A204.1 (cell line): ENCODE results near the gene MTCL3.
A peak's percentile ranks its signal among the peaks of the same experiment; 100 is the strongest.
"Not testable (repeated sequence)": the region's sequence is repeated elsewhere in the genome, so short reads cannot be mapped to it uniquely, and the experiment has no call there.

Source experiments
- FAIRE-seq: peaks from 2 replicates; lab custom pipeline; 2012; peaks lifted over from hg19 to GRCh38; lab: Jason Lieb, UNC

MTCL3 gene

DNA sequence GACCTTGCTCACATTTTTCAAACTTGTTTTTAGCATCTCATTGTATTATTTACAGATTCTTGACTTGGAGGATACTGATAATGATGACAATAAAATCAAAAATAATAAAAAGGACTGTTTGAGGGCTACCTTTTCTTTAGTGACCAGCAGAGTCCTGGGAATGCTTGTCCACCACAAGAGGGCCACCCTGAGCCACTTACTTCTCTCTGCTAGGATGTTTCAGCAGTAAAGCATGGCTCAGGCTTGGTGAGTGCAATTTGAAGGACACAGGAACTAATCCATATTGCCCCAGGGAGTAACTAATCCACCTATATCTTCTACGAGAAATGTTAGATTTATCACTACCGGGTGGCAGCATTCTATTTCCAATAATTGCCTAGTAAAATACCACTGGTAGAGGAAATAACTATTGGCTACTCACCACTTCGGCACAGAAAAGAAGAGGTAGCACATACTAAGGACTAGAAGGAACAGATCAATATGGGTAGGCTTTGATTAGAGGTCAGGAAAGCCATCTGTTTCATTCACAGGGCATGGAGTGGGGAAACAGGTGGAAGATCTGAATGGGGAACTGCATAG lies 54.2 kb downstream of the MTCL3 start:
- peak; percentile 89 for FAIRE-seq

DNA sequence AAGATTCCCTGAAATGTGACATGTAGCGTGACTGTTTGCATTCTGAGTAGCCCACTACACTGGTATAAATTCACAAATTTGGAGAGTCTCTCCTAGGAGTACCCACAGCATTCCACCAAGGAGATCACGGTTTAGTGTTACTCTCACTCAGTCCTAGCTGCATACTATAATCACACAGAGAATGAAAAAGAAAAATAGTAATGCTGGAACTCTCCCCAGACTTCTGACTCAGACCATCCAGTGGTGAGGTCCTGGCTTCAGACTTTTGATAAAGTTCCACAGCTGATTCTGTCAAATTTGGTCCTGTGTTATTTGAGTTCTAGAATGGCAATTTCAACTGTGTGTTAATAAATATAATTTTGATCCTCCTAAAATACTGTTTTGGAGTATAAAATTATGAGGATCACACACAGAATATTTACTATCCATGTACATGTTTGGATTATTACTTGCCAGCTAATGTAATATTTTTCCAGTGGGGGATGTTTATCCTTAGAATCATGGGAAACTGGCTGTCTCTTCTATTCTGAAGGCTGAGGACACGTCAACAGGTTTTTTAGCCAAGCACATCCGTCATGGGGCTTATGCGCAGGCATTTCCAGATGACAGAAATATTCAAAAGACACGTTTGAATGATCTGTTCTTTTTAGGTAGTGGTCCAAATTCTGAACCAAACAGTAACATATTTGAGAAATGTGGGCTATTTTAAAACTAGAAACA lies 54.8 kb downstream of the MTCL3 start:
- FAIRE-seq: no peak

DNA sequence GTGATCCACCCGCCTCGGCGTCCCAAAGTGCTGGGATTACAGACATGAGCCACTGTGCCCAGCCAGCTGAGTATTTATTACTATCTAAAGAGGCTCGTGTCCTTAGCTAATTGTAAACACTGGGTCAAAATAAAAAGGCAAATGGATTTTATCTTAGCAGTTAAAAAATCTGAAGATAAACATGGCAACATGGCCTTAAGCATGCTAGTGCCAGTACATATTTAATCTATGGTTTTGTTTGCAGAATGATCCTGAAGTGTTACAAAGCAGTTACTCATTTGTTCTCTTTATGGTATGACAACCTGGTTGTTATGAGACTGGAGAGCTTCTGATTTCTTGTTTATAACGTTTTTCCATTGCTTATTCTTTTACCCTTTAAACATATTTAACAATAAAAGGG lies 56.1 kb downstream of the MTCL3 start:
- FAIRE-seq: no peak

DNA sequence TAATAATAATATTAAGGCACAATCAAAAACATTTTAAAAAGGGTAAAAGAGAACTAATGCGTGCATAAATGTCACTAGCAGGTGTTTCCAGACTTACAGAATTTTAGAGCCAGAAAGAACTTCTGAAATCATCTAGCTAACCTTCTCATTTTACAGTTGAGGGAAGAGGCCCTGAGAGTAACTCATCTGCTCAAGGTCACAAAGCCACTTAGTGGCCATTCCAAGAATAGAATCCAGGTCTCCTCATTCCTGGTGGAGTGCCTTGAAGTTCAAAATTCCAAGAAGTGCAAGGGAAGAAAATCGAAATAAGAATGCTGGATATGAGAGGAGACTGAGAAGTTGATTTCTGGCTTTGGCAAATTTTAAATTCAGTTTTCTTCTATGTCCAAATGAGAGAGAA lies 56.8 kb downstream of the MTCL3 start:
- no peak for FAIRE-seq

DNA sequence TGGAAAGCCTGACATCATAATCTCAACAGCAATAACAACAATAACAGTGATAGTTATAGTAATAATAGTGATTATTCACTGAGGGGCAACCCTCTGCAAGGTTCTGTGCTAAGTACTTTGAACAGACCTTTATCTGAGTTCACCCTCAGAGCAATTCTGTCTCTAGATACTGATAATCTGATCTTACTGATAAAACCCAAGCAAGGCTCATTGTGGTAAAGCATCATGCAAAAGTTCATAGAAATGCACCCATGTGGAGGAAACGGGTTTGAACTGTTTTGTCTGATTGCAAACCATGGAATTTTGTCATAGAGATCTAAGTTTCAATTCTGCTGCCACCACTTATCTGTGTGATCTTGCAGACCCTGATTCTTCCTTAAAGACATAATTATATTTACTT lies 58.7 kb downstream of the MTCL3 start:
- FAIRE-seq: no peak

DNA sequence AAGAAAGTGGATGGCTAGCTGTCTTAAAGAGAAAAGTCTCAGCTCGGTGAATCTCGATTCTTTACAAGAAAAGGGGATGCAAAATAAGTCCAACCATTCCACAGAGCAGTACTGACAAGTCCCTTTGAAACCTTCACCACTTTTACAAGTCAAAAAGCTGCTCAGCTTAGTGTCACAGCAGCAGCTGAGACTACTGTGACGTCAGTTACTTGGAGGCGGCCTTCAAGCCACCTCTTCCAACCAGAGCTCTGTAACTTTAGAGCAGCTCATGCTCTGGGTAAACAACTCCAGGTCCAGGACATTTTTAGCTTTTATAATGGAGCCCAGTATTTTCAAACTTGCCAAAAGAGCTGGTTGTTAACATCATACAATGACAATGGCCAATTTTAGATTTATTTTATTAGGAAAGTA lies 59.9 kb downstream of the MTCL3 start, which contains the start of gene KIAA0408:
KIAA0408 (minus strand) TSS at position 159 of the 411 bp plus-strand sequence. CDS start 5,408 bp downstream, outside the sequence.
- no peak for FAIRE-seq

DNA sequence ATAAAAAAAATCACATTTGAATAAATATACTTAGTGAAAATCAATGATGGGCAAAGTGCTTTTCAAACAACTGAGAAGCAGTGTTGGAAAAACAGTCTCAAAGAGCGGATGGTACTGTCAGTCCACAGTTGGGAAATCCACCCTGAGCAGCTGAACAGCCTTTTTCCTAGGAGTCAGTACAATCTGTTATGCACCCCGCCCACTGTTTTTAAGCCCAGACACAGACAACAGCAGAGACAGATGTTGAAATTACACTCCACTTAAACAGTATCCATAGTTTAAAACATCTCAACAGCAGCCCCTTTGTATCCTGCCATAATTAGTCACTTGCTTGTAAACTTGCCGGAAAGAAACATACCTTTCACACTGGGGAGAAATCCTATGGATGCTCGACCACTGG lies 60.3 kb downstream of the MTCL3 start:
- FAIRE-seq: no peak

DNA sequence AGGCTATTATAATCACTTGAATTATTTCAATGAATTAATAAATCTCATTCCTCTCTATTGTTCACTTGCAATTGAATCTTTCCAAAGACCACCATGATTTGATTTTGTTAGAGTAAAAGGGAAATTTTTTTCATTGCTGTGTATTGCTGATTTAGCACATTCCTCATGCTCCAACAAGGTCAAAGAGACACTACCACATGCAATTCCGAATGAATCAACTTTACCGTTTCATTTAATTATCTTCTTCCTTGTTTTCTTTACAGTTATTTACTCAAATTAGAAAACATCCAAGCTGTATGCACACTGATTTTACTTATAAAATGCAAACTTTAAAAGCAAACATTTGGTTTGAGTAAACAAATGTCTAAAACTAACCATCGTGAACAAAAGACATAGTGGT lies 60.9 kb downstream of the MTCL3 start:
- no peak for FAIRE-seq

DNA sequence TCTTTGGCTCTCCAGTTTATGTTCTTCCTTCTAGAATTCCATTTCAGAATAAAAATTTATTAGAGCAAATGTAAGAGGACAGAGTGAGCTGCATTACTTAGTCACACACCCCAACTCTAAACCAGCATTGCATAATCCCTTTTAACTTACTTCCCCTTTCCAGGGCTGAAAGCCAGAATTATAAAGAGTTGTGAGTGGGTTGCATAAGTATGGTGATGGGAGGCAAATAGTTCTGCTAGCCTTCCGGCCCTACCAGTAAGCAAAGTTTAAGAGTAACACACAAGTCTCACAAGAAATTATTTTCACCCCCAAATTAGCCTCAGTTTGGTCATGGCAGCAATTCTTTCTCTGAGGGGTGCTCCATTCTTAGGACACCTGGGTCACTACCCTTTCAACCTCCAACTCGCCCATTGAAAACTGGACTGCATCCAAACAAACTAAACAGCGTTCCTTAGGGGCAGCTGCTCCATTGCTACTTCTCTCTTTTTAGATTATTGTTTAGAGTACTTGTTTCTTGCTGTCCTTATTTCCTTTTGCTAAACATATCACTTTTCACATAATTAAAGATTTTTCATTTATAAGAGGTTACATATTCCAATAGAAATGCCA lies 61.6 kb downstream of the MTCL3 start:
- no peak for FAIRE-seq

DNA sequence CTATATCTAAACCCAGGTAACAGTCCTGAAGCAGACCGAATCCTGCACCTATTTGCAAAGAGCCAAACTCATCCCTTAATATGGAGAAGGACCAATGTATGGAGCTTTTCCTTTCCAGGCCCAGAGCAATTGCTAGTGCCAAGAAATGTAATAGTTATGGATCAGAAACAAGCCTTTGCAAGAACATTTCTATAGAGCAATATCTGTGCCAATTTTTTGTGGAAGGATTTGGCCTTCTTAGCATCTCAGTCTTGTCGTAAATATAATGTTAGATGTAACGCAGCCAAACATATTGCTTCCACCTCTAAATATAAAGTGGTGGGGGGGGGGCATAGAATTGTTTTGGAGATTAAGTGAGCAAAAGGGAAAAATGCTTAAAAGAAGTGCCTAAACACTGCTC lies 62.7 kb downstream of the MTCL3 start:
- FAIRE-seq: no peak

DNA sequence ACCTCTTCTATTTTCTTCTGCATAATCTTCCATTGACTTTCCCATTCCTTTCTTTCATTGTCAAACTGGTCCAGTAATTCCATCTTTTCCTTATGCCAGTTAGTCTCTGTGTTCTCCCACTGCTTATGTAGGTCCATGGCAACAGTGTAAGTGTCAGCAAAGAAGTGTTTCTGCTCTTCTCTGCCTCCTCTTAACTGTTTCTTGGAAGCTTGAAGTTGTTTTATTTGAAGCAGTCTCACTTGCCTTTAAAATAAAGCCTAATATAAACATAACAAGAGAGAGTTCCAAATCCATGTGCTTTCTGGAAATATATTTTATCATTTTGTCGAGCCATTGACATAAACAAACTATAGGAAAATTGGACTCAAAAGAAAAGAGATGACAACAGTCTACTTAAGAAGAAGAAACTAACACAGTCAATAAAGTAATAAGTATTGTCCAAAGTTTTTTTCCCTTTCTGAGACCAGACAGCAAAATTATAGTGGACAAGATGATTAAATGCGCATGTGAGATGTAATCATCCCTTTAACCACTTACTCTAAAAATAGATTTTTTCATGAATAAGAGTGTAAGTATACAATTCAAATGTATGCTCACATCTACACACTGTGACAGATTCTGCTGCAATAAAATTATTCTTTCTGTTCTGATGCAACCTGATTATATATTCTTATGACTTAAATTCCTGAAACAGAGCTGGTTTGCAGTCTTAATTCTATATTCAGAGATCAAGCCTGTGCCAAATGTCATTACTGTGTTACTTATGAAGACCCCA lies 65.1 kb downstream of the MTCL3 start:
- FAIRE-seq: no peak

DNA sequence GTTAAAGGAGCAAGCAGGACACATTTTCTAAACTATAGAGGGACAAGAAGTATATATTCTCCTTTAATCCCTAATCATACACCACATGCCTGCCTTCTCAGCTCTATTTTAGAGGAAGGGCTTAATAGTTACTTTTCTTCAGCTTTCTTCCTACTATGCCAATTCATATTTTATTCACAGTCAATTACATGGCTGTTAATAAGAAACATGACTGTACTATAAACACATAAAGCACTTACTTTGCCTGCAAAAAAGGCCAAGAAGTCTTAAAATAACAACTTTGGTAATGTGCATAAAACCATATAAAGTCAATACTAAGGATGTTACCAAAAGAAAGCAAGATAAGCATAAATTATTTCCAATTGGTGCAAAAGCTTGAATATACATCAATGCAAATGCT lies 66.3 kb downstream of the MTCL3 start:
- no peak for FAIRE-seq

DNA sequence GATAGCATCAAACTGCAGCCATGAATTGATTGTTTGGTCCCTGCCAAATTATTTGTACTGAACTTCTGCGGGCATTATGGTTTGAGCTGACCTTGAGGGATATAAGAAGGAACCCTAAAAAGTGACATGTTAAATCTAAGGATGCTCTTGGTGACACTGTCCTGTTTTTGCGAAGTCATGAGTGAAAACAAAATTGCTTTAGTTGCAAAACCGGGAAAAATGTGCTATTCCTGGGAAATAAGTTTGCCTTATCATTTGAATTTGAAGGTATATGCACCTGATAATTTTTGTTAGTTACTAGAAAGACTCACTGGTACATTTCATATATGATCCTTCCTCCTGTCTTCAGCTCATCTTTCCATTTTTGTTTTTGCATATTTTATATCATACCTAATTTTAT lies 67.7 kb downstream of the MTCL3 start:
- no peak for FAIRE-seq

DNA sequence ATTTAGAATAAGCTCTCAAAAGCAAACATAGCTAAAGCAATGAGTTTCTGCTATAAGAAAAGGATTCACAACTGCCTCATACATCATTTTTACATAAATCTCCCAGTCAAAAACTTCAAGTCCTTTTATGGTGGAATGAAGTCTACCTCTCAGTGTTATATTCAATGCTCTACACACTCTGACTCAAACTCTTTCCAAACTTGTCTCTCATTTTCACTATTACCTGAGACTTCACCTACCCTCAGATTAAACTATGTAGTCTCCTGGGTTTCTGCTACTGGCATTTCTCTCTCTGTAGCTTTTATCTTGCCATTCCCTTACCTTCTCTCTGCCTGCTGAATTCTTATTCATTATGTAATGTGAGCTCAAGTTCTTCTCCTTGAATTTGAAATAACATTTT lies 71.4 kb downstream of the MTCL3 start:
- no peak for FAIRE-seq

DNA sequence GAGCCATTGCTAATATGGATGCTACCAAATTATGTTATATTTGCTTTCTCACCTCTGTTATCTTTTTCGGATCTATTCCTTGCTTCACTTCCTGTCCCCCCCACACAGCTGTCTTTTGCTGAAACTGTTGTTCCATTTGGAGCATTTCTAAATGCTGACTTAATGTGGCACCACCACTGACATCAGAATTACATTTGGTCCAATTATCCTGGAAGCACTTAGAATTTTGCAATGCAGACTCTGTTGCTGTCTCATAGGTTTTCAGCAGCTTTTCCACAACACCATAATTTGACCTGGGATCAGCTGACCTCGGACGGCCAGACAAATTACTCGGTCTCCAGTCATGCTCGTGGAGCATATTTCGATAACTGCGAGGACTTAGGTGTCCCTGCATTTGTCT lies 72.8 kb downstream of the MTCL3 start:
- no peak for FAIRE-seq

DNA sequence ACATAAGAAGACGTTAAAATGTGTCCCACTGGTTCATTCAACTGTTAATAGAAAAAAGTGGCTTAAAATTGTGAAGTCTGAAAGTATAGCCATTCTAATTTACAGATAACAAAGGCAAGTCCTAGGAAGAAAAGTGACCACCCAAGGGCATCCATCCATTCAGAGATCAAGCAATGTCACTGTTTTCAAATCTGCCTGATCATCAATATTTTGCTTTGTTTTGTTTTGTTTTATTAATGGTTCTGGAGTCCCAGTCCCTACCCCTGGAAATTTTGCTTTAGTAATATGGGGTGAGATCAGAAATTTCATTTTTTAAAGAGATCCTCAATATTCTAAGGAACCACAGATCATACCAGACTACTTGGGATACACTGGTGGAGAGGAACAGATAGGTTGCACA lies 77.3 kb downstream of the MTCL3 start:
- FAIRE-seq: no peak

DNA sequence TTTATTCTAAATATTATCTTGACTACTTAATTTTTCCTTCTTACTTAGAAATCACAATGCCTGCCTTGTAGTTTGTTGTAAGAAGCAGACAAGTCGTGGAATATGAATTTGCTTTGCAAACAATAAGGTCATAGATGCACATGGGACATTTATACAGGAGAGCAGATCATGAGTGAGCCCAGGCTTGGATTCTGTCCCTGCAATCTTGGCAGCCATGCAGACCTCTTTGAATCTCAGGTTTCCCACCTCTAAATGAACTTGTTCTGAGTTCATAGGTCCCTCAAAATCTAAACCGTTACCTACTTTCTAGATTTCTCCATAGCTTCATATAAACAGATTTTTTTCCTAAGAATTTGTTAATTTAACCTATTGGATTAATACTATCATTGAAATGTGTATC lies 79.4 kb downstream of the MTCL3 start:
- FAIRE-seq: peak; percentile 37

DNA sequence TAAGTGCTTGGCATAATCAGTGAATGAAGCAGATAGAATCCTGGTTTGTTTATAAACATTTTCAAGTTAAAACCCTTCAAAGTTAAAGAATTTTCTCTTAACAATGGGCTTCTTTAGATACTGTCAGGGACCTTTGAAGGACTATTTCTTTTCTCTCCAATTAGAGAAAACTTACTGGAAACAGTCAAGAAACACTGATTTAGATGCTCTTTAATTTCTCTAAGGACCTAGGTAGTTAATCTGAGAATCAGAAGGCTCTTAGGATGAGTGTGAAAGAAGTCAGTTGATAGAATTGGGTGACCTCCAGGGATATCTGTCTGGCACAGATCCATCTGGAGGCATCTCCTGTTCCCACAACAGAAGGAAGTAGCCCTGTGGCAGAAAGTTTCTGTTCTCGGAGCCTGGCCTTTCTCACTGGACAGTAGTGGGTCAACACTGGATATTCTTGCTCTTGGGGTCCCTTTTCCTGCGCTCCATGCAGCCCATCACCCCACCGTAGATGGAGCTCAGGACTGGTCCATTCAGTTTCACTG lies 82.5 kb downstream of the MTCL3 start:
- FAIRE-seq: no peak

DNA sequence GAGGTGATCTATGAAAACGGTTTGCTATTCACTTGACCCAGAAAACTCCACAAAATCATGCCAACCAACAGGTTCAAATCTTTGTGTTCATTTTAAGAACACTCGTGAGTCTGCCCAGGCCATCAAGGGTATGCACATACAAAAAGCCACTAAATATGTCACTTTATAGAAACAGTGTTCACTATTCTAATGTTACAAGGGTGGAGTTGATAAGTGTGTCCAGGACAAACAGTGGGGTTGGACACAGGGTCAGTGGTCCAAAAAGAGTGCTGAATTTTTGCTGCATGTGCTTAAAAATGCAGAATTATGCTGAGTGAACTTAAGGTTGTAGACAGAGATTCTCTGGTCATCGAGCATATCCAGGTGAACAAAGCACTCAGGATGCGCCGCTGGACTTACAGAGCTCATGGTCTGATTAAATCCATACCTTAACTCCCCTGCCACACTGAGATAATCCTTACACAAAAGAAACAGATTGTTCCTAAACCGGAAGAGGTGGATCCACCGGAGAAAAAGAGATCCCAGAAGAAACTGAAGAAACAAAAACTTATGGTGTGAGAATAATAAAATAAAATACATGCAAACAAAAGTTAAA lies 83.4 kb downstream of the MTCL3 start:
- FAIRE-seq: no peak

DNA sequence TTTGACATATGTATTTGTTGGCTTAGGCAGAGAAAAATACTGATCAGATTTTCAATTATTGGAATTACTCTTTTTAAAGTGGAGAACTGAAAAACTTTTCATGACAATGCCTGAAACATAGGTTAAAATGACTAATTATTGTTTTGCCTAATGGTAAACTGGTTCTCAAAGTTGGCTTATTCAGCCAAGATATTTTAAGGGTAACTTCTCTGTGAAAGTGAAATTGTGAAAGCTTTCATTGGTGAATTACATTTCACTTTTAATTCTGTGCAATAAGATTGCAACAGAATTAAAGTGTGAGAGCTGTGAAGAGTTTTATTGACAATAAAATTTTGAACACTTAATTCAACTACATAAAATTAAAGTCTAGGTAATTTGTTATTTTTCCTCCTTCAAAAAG lies 84.5 kb downstream of the MTCL3 start:
- no peak for FAIRE-seq

DNA sequence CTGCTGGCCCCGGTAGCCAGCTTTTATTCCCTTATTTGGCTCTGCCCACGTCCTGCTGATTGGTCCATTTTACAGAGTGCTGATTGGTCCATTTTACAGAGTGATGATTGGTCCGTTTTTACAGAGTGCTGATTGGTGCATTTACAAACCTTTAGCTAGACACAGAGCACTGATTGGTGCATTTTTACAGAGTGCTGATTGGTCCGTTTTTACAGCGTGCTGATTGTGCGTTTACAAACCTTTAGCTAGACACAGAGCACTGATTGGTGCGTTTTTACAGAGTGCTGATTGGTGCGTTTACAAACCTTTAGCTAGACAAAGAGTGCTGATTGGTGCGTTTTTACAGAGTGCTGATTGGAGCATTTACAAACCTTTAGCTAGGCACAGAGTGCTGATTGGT lies 90.6 kb downstream of the MTCL3 start:
- not testable (repeated sequence) for FAIRE-seq

DNA sequence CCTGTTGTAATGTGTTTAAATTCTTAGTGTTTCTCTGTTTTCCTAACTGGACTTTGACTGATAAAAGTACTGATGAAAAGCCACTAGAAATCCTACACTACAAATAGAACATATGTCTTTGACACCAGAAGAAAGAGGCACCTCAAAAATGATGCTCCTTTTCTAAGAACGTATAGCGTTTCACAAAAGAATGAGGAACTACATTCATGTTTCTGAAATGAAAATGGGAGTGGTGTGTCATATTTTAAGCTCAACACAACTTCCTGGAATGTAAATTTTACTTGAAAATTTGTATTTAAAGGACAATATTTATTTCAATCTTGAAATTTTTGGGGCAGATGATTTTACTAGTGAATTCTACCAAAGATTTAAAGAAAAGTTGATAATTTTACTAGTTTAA lies 95.2 kb downstream of the MTCL3 start:
- FAIRE-seq: no peak
